ENCODE measurements around the gene NDUFB3. TPM values are rescaled to one million over a fixed set of nuclear protein-coding genes. Genes with fewer than 3 reads are reported as not detected.

NDUFB3 gene
- total and polyA plus RNA-seq, 4 donors = 46.2 to 87.5 (median 79.1) TPM

DNA sequence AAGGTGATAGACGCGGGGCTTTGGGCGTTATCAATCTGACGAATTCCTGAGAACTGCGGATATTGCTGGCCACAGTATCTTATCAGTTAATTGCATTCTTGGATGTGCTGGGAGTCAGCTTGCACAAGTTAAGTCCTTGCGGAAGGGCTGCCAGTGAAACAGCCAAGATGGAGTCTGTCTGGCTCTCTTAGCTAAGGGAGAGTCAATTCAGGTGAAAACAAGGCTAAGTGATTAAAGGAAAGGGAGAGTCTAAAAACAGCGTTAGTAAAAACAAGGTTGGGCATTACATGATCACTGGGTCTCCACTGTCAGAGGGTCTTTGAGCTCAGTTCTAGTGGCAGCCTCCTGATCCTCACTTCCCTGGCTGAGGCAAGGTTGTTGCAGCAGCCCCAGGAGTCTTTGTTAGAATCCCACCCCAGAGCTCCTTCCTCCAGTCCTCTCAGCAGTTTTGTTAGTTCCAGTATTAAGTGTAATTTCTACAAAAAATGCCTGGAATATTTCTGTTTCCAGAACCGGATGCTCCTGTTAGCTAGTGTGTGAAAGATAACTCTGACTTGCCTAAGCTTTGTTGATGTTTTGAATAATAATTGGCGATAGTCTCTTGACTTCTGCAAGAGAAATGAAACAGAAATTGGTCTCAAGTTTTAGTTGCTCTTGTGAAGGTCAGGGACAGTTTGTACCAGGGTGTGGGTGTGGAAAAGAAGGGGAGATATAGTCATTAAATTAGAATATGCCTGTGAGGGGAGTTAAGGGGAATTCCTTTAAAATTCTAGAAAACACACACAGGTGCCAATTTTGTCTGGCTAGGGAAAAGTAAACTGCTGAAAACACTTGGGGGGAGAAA, 54.7 kb downstream of the NDUFB3 start:
- Histone ChIP-seq H3K9me3 (ENCODE audit: control insufficient read depth in 4 of 4, insufficient read depth in 3 of 4, low read length in 3 of 4) (no peaks in the 10 kb centered on the region), H3K9ac (ENCODE audit: insufficient read depth in 1 of 2, low read length in 2 of 2) (peak overlapping the region in 1 of 2 donors; percentile 65), H3K4me3 (no peak overlapping the region), H3K36me3 (ENCODE audit: control insufficient read depth in 4 of 4, insufficient read depth in 4 of 4, low read length in 4 of 4) (peaks cover 2 to 5% (median 3%) of the 10 kb centered on the region in 4 donors), H3K27me3 (ENCODE audit: control insufficient read depth in 3 of 3, insufficient read depth in 3 of 3, low read length in 2 of 3) (no peaks in the 10 kb centered on the region), H3K27ac (ENCODE audit: low read depth in 1 of 2, low read length in 1 of 2) (peak overlapping the region; percentile 88 to 95), H3K4me1 (ENCODE audit: control insufficient read depth in 5 of 5, insufficient read depth in 5 of 5, low read length in 5 of 5) (peaks cover 19 to 34% (median 29%) of the 10 kb centered on the region in 5 donors)
- TF ChIP-seq, protein P1, sequence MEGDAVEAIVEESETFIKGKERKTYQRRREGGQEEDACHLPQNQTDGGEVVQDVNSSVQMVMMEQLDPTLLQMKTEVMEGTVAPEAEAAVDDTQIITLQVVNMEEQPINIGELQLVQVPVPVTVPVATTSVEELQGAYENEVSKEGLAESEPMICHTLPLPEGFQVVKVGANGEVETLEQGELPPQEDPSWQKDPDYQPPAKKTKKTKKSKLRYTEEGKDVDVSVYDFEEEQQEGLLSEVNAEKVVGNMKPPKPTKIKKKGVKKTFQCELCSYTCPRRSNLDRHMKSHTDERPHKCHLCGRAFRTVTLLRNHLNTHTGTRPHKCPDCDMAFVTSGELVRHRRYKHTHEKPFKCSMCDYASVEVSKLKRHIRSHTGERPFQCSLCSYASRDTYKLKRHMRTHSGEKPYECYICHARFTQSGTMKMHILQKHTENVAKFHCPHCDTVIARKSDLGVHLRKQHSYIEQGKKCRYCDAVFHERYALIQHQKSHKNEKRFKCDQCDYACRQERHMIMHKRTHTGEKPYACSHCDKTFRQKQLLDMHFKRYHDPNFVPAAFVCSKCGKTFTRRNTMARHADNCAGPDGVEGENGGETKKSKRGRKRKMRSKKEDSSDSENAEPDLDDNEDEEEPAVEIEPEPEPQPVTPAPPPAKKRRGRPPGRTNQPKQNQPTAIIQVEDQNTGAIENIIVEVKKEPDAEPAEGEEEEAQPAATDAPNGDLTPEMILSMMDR (IDR thresholded peaks at IDR 0.05; ENCODE audit: control extremely low read depth, extremely low read depth) = no peak
- DNase-seq (peak; percentile 33 to 57 (median 51)), ATAC-seq (ENCODE audit: insufficient read depth, low FRiP score) (no peak)
- WGBS, 2 donors = 16 to 25% methylated on average over 9 of the region's 9 CpGs

DNA sequence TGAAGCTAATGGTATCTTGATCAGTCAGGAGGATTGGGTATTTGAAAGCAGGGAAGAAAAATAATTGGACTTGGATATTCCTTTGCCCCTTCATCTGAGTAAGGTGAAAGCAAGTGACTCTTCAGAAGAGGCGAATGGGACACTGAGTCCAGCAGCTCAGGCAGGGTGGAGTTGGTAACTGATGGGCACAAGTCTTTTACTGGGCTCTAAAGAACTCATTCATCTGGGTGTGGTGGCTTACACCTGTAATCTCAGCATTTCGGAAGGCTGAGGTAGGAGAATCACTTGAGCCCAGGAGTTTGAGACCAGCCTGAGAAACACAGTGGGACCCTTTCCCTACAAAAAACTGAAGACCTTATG, 55.3 kb downstream of the NDUFB3 start:
- no peak for ATAC-seq (ENCODE audit: insufficient read depth, low FRiP score)
- WGBS, 2 donors = 54 to 65% methylated on average over 2 of the region's 2 CpGs

DNA sequence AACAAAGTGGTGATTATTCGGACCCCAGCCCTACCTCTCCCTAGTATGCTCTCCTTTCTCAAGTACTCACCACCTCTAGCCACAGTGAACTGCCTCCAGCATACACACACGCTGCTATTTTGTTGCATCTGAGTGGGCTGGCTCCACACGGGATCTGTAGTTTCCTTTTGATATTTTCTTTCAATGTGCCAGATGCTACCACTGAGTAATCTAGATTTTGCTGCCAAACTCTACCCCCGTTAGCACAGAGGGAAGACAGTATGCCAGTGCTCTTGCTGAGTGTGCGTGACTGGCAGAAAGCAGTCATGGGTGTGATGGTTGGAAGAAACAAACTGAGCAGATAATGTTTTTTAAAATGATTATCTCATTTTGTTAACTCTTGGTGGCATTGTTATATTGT, 55.8 kb downstream of the NDUFB3 start:
- peak overlapping the region; percentile 88 to 93 for H3K27ac ChIP-seq (ENCODE audit: low read depth in 1 of 2, low read length in 1 of 2)
- no peak overlapping the region for H3K4me3 ChIP-seq
- peaks cover 19 to 34% (median 30%) of the 10 kb centered on the region in 5 donors for H3K4me1 ChIP-seq (ENCODE audit: control insufficient read depth in 5 of 5, insufficient read depth in 5 of 5, low read length in 5 of 5)
- H3K36me3 ChIP-seq (ENCODE audit: control insufficient read depth in 4 of 4, insufficient read depth in 4 of 4, low read length in 4 of 4) = peaks cover 0 to 5% (median 3%) of the 10 kb centered on the region in 4 donors
- TF ChIP-seq, protein P1 (IDR thresholded peaks at IDR 0.05; ENCODE audit: control extremely low read depth, extremely low read depth) = no peak
- H3K9ac ChIP-seq (ENCODE audit: insufficient read depth in 1 of 2, low read length in 2 of 2) = peak overlapping the region in 1 of 2 donors; percentile 55
- H3K27me3 ChIP-seq (ENCODE audit: control insufficient read depth in 3 of 3, insufficient read depth in 3 of 3, low read length in 2 of 3) = no peaks in the 10 kb centered on the region
- no peaks in the 10 kb centered on the region for H3K9me3 ChIP-seq (ENCODE audit: control insufficient read depth in 4 of 4, insufficient read depth in 3 of 4, low read length in 3 of 4)
- DNase-seq = peak in 1 of 3 donors; percentile 29
- ATAC-seq (ENCODE audit: insufficient read depth, low FRiP score) = no peak
- 17 to 33% methylated on average over 5 of the region's 5 CpGs for WGBS, 2 donors

More for the DNA sequence above, 55.3 kb downstream of the NDUFB3 start:
- Histone ChIP-seq H3K9ac (ENCODE audit: insufficient read depth in 1 of 2, low read length in 2 of 2) (peak overlapping the region in 1 of 2 donors; percentile 65), H3K27me3 (ENCODE audit: control insufficient read depth in 3 of 3, insufficient read depth in 3 of 3, low read length in 2 of 3) (no peaks in the 10 kb centered on the region), H3K36me3 (ENCODE audit: control insufficient read depth in 4 of 4, insufficient read depth in 4 of 4, low read length in 4 of 4) (peaks cover 2 to 5% (median 3%) of the 10 kb centered on the region in 4 donors), H3K4me3 (no peak overlapping the region), H3K27ac (ENCODE audit: low read depth in 1 of 2, low read length in 1 of 2) (peak overlapping the region; percentile 88 to 93), H3K4me1 (ENCODE audit: control insufficient read depth in 5 of 5, insufficient read depth in 5 of 5, low read length in 5 of 5) (peaks cover 18 to 34% (median 30%) of the 10 kb centered on the region in 5 donors), H3K9me3 (ENCODE audit: control insufficient read depth in 4 of 4, insufficient read depth in 3 of 4, low read length in 3 of 4) (no peaks in the 10 kb centered on the region)
- no peak for DNase-seq
- TF ChIP-seq, protein P1 (IDR thresholded peaks at IDR 0.05; ENCODE audit: control extremely low read depth, extremely low read depth) = no peak
